Osteoblast (primary cell): ENCODE data around the gene PHKB. TPM values are rescaled to one million over a fixed set of nuclear protein-coding genes. Genes with fewer than 3 reads are reported as not detected.

ENCODE experiments used
- DNase-seq: peaks from one replicate; pipeline ENCODE4 v3.0.0; 2011; ENCODE audit warnings: low spot score, mixed read lengths; ENCODE audit not compliant: insufficient read length; ENCODE audit errors: missing footprints
- H2AFZ ChIP-seq: 2 replicates; pipeline ENCODE4 v1.6.0; 2011; ENCODE audit warnings: mild to moderate bottlenecking, low read length
- H3K27ac ChIP-seq: 2 replicates; pipeline ENCODE4 v1.5.1; 2011; ENCODE audit warnings: mild to moderate bottlenecking, low read depth, low read length, moderate library complexity
- H3K27me3 ChIP-seq: 2 replicates; pipeline ENCODE4 v1.6.0; 2012; ENCODE audit warnings: mild to moderate bottlenecking, control low read depth, inconsistent platforms, low read length, moderate library complexity; ENCODE audit not compliant: insufficient read depth
- H3K36me3 ChIP-seq: 2 replicates; pipeline ENCODE4 v1.5.1; 2011; ENCODE audit warnings: mild to moderate bottlenecking, low read length, control low read depth, moderate library complexity; ENCODE audit not compliant: insufficient read depth
- H3K4me1 ChIP-seq: 2 replicates; pipeline ENCODE4 v1.5.1; 2011; ENCODE audit warnings: mild to moderate bottlenecking, low read length, control low read depth, moderate library complexity; ENCODE audit not compliant: insufficient read depth
- H3K4me2 ChIP-seq: 2 replicates; pipeline ENCODE4 v1.6.0; 2011; ENCODE audit warnings: mild to moderate bottlenecking, low read length; ENCODE audit not compliant: insufficient read depth
- H3K4me3 ChIP-seq: fragments of 200-600 bp; sonication (generic); 3 replicates; pipeline ENCODE4 v1.5.1; 2012; ENCODE audit warnings: mild to moderate bottlenecking, low read length, inconsistent platforms; ENCODE audit not compliant: insufficient read depth
- H3K79me2 ChIP-seq: 2 replicates; pipeline ENCODE4 v1.6.0; 2012; ENCODE audit warnings: mild to moderate bottlenecking, low read length, control low read depth, inconsistent platforms; ENCODE audit not compliant: insufficient read depth
- H3K9me3 ChIP-seq: 2 replicates; pipeline ENCODE4 v1.5.1; 2011; ENCODE audit warnings: low read depth, low read length, control low read depth
- H4K20me1 ChIP-seq: 2 replicates; pipeline ENCODE4 v1.6.0; 2012; ENCODE audit warnings: mild to moderate bottlenecking, low read length, control low read depth; ENCODE audit not compliant: insufficient read depth
- CTCF ChIP-seq: IDR thresholded peaks from 2 replicates; pipeline ENCODE4 v1.5.1; 2011; ENCODE audit warnings: mild to moderate bottlenecking, low read depth, low read length, moderate library complexity; ENCODE audit errors: extremely low read depth
- total RNA-seq: library from RNA; depleted of rRNA; stranded (reverse); fragments of >200 nt; gene quantifications from 2 replicates; pipeline ENCODE4 v1.2.3, GENCODE V29; 2012

PHKB gene
- total RNA-seq, 1 donor, result 76.4 TPM

DNA sequence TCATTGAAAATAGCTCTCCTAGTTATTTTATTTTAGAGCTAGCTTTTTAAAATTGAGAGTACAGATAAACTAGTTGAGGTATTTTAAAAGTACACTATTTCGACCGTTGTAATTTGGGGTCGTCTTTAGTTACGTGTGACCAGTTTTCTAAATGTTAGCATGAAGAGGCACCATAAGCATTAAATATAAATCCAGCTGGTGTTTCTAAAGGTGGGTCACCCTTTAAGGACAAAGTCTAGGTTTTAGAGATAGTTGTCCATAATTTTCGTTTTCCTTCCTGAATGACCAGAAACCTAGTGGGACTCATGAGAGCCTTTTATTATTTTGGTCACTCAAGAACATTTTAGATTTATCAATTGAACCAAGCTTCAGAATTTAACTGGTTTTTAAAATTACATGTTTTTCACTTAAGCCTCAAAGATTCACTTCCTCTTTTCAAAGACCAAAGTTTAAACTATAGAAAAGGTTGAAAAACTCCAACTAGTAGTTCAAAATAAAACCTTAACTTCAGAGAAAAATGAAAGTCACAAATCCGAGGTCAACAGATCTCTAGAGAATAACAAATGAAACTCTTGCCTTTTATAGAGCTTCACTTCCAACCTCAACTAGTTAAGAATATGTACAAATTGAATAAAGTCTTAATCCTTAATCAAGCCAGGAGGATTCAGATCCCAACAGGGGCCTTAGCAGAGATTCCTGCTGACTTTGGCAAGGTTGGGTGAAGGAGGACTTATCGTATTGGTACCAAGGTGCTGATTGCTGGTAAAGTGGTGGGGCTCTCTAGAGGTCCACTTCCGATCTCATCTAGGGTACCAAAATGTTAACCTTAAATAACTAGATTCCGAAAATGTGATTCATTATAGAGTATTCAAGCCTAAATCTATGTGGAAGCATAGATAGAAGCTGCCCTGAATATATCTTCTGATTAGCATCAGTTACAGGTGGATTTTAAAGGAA lies 32.5 kb downstream of the PHKB start:
- Histone ChIP-seq H3K4me2 (peak overlapping the region; percentile 33), H3K9me3 (peaks cover 4% of the 10 kb centered on the region)

GRCh38 chr16:47499080-47499699 lies 38.1 kb downstream of the PHKB start:
- H3K4me2 ChIP-seq, result no peak overlapping the region
- no peak overlapping the region for H3K4me3 ChIP-seq
- H3K36me3 ChIP-seq, result peaks cover 12% of the 10 kb centered on the region
- H4K20me1 ChIP-seq, result no peaks in the 10 kb centered on the region
- no peak overlapping the region for H2AFZ ChIP-seq
- no peak overlapping the region for H3K27ac ChIP-seq
- peaks cover 14% of the 10 kb centered on the region for H3K79me2 ChIP-seq
- H3K9me3 ChIP-seq, result no peaks in the 10 kb centered on the region
- no peaks in the 10 kb centered on the region for H3K27me3 ChIP-seq
- TF ChIP-seq CTCF, result no peak
- no peak for DNase-seq
- no peaks in the 10 kb centered on the region for H3K4me1 ChIP-seq

More for the DNA sequence above, 32.5 kb downstream of the PHKB start:
- peaks cover 22% of the 10 kb centered on the region for H3K79me2 ChIP-seq
- no peak for DNase-seq
- TF ChIP-seq CTCF, result no peak
- H3K4me1 ChIP-seq, result no peaks in the 10 kb centered on the region
- H3K27me3 ChIP-seq, result no peaks in the 10 kb centered on the region
- no peak overlapping the region for H3K27ac ChIP-seq
- H4K20me1 ChIP-seq, result no peaks in the 10 kb centered on the region
- no peak overlapping the region for H3K4me3 ChIP-seq
- no peak overlapping the region for H2AFZ ChIP-seq
- no peaks in the 10 kb centered on the region for H3K36me3 ChIP-seq

GRCh38 chr16:47499700-47500264 lies 38.7 kb downstream of the PHKB start:
- Histone ChIP-seq H4K20me1 (no peaks in the 10 kb centered on the region), H3K4me1 (no peaks in the 10 kb centered on the region), H3K27me3 (no peaks in the 10 kb centered on the region), H3K4me2 (no peak overlapping the region), H3K9me3 (no peaks in the 10 kb centered on the region), H2AFZ (no peak overlapping the region), H3K27ac (no peak overlapping the region), H3K4me3 (no peak overlapping the region), H3K79me2 (peaks cover 10% of the 10 kb centered on the region), H3K36me3 (peaks cover 18% of the 10 kb centered on the region)
- no peak for DNase-seq
- TF ChIP-seq CTCF, result no peak

DNA sequence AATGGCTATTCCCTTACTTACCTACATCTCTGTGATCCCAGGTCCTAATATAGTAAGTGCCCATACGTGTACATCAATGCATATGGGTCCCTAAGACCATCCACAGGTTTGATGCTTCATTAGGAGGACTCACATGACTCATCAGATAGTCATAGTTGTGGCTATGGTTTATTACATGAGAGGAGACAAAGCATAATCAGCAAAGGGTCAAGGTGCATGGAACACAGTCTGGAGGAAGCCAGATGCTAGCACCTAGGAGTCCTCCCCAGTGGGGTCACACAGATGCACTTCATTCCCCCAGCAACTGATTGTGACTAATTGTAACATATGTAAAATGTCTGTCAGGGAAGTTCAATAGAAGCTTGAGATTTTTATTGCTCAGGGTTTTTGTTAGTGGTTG lies 42.8 kb downstream of the PHKB start:
- H3K27me3 ChIP-seq, result no peaks in the 10 kb centered on the region
- no peaks in the 10 kb centered on the region for H3K9me3 ChIP-seq
- no peaks in the 10 kb centered on the region for H3K79me2 ChIP-seq
- no peaks in the 10 kb centered on the region for H4K20me1 ChIP-seq
- H3K36me3 ChIP-seq, result peaks cover 20% of the 10 kb centered on the region
- DNase-seq, result peak; percentile 31
- H3K4me3 ChIP-seq, result no peak overlapping the region
- no peak overlapping the region for H3K4me2 ChIP-seq
- no peak for TF ChIP-seq CTCF
- no peak overlapping the region for H2AFZ ChIP-seq
- H3K27ac ChIP-seq, result no peak overlapping the region
- no peaks in the 10 kb centered on the region for H3K4me1 ChIP-seq
